Adipose tissue (tissue), 3 donors: ENCODE results near the gene EMILIN2. TPM values are rescaled to one million over a fixed set of nuclear protein-coding genes. Genes with fewer than 3 reads are reported as not detected.

ENCODE experiments used
- H3K27ac ChIP-seq: one replicate; pipeline ENCODE4 v1.5.1; 2013; ENCODE audit warnings: low read depth, low read length
- WGBS, 3 donors: extraction: QIAGEN DNeasy Blood & Tissue Kit; methylation state at CpG; one replicate each; pipeline ENCODE4 v1.1.7; 2013; 5-methylcytosine and 5-hydroxymethylcytosine counted together
- polyA plus RNA-seq, 3 donors: library from polyadenylated mRNA; stranded (reverse); fragments of 200-250 nt; gene quantifications; one replicate each; pipeline ENCODE4 v1.2.3, GENCODE V29; 2013
- donor health status: healthy with polysubstance abuse.
- donor health status: Bipolar disorder and iron deficiency.
- donor health status: healthy.

Gene EMILIN2
- polyA plus RNA-seq, 3 donors: 2.9 to 18.9 (median 14.4) TPM

- WGBS, 3 donors: 26 to 65% (median 32%) methylated on average over 4 of the region's 4 CpGs
- no peak overlapping the region for H3K27ac ChIP-seq
Observed at GRCh38 chr18:2961821-2962220, 115.0 kb downstream of the EMILIN2 start.

GRCh38 chr18:2963048-2963447, 116.2 kb downstream of the EMILIN2 start:
- 50 to 88% (median 61%) methylated on average over 3 of the region's 3 CpGs for WGBS, 3 donors
- no peak overlapping the region for H3K27ac ChIP-seq

GRCh38 chr18:2964361-2965010, 117.7 kb downstream of the EMILIN2 start:
- no peak overlapping the region for H3K27ac ChIP-seq
- 81 to 93% (median 92%) methylated on average over 8 of the region's 8 CpGs for WGBS, 3 donors

Other genes with a start within 250 kb of the EMILIN2 start
- 10 to 100 TPM; 10.8 to 13.6 (median 11.8) TPM for gene SMCHD1, start 191.3 kb upstream of the EMILIN2 start, polyA plus RNA-seq
- 10 to 100 TPM in 2 of 3 donors, 1 to 10 TPM in 1; 7.2 to 13.6 (median 11.8) TPM for gene LPIN2, start 166.1 kb downstream of the EMILIN2 start, polyA plus RNA-seq